Measurements from ENCODE around the gene PLS1. TPM values are rescaled to one million over a fixed set of nuclear protein-coding genes. Genes with fewer than 3 reads are reported as not detected.
A peak's percentile ranks its signal among the peaks of the same experiment; 100 is the strongest.

The PLS1 gene
- total and polyA plus RNA-seq, 2 of the 8 experiments (the other 6 are each of a cell fraction or from before 2014, with no cell fraction given), result 18.7 to 44.7 TPM

DNA sequence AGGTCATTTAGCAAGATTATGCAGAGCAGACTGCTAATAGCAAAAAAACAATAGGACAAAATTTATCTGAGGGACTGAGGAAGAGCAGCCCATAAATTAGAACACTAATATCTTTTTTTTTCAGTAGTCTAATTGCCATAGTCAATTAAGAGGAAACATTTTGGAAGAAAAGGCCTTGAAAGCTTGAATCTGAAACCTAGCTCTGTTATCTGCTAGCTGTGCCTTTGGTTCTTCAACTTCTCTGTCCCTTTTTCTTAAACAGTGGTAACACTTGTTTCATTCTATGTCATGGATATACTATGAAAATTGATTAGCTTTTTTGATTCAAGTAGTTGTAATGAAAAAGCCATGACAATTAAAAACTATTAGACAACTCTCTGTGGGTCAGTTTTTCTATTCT, 19.4 kb upstream of the PLS1 start:
- no peak overlapping the region for H3K56ac ChIP-seq (replicated peaks; ENCODE audit: insufficient read length, low read depth, low read length)
- no peak overlapping the region; a peak in 1 of 4 replicates for H3K4me2 ChIP-seq (ENCODE audit: insufficient read depth in 1 of 2, low read depth in 2 of 2, low read length in 2 of 2)
- no peak overlapping the region for H3K18ac ChIP-seq (ENCODE audit: extremely low read depth, low read length)
- H4K8ac ChIP-seq (ENCODE audit: extremely low read depth, insufficient read depth, low read length), result no peak overlapping the region
- H3K79me1 ChIP-seq (ENCODE audit: low read depth, low read length), result no peaks in the 10 kb centered on the region; the same call in 1 of the 2 replicates
- ChIA-PET POLR2A (ENCODE audit: partially characterized antibody) (no interaction called here), CTCF (ENCODE audit: partially characterized antibody) (interaction anchor here (1.6 kb wide), 1 partner anchor 10 kb away, joined by 5 read pairs; no protein-coding TSS in a partner anchor)
- no peak overlapping the region for H3K9ac ChIP-seq (replicated peaks in 1 of 4; ENCODE audit: extremely low read depth in 1 of 4, low read depth in 3 of 4, low read length in 3 of 4)
- H2BK20ac ChIP-seq (ENCODE audit: low read length), result no peak overlapping the region
- H2BK120ac ChIP-seq (replicated peaks; ENCODE audit: low read depth, low read length), result no peak overlapping the region
- no peaks in the 10 kb centered on the region for H3K36me3 ChIP-seq (ENCODE audit: control insufficient read depth in 2 of 4, insufficient read depth in 4 of 4, low read length in 3 of 4)
- DNase-seq (ENCODE audit: low read depth in 1 of 2, low spot score in 2 of 2) (no peak), FAIRE-seq (no peak)
- peak overlapping the region in 1 of 4 experiments; percentile 95; a peak in 1 of 8 replicates for H3K4me3 ChIP-seq (ENCODE audit: extremely low read depth in 1 of 4, insufficient read depth in 2 of 4, low read depth in 3 of 4, low read length in 4 of 4)
- H2BK15ac ChIP-seq (ENCODE audit: low read length), result no peak overlapping the region
- no peak overlapping the region for H2BK5ac ChIP-seq (ENCODE audit: low read depth, low read length)
- H3K23ac ChIP-seq (ENCODE audit: insufficient read length), result no peak overlapping the region
- H3K14ac ChIP-seq (ENCODE audit: insufficient read length), result no peak overlapping the region
- no peak overlapping the region for H4K5ac ChIP-seq (ENCODE audit: insufficient read length, low read depth, low read length)
- H3K23me2 ChIP-seq (ENCODE audit: low read depth, low read length), result peaks cover 6% of the 10 kb centered on the region; the same call in 1 of the 2 replicates
- peaks cover 0 to 5% (median 1%) of the 10 kb centered on the region in 4 experiments; a peak in 4 of 7 replicates for H3K4me1 ChIP-seq (replicated peaks in 1 of 4; ENCODE audit: control insufficient read depth in 3 of 4, insufficient read depth in 4 of 4, low read length in 3 of 4)
- no peak overlapping the region for H3K27ac ChIP-seq (ENCODE audit: low read depth, low read length)
- no peak for TF ChIP-seq ZNF274 (IDR thresholded peaks at IDR 0.05; ENCODE audit: borderline replicate concordance, extremely low read depth, low read length)
- no peak for TF ChIP-seq SUZ12 (IDR thresholded peaks at IDR 0.05; ENCODE audit: low read length)
- no peak for TF ChIP-seq KDM4A (IDR thresholded peaks at IDR 0.05; ENCODE audit: low read depth, low read length, severe bottlenecking)
- TF ChIP-seq MAFK (IDR thresholded peaks at IDR 0.05; ENCODE audit: low read depth, low read length), result no peak
- TF ChIP-seq CEBPB (IDR thresholded peaks at IDR 0.05; ENCODE audit: low read depth, low read length), result no peak
- TF ChIP-seq POLR2A (IDR thresholded peaks at IDR 0.05; ENCODE audit: control extremely low read depth in 1 of 2, low read depth in 2 of 2, low read length in 2 of 2), result no peak
- TF ChIP-seq RNF2 (IDR thresholded peaks at IDR 0.05; ENCODE audit: borderline replicate concordance, low read depth, low read length, missing control alignments, poor library complexity, severe bottlenecking), result no peak
- TF ChIP-seq, protein P1, sequence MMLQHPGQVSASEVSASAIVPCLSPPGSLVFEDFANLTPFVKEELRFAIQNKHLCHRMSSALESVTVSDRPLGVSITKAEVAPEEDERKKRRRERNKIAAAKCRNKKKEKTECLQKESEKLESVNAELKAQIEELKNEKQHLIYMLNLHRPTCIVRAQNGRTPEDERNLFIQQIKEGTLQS (IDR thresholded peaks at IDR 0.05; ENCODE audit: insufficient read depth, low read depth, low read length), result no peak
- TF ChIP-seq, protein P2, sequence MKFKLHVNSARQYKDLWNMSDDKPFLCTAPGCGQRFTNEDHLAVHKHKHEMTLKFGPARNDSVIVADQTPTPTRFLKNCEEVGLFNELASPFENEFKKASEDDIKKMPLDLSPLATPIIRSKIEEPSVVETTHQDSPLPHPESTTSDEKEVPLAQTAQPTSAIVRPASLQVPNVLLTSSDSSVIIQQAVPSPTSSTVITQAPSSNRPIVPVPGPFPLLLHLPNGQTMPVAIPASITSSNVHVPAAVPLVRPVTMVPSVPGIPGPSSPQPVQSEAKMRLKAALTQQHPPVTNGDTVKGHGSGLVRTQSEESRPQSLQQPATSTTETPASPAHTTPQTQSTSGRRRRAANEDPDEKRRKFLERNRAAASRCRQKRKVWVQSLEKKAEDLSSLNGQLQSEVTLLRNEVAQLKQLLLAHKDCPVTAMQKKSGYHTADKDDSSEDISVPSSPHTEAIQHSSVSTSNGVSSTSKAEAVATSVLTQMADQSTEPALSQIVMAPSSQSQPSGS (IDR thresholded peaks at IDR 0.05; ENCODE audit: low read length), result no peak
- TF ChIP-seq ASH2L (IDR thresholded peaks at IDR 0.05; ENCODE audit: low read length), result no peak
- TF ChIP-seq CBX8 (IDR thresholded peaks at IDR 0.05; ENCODE audit: borderline replicate concordance, low read depth, low read length), result no peak
- no peak for TF ChIP-seq YY1 (IDR thresholded peaks at IDR 0.05; ENCODE audit: low read depth, low read length)
- TF ChIP-seq SP2 (IDR thresholded peaks at IDR 0.05; ENCODE audit: low read length), result no peak
- H4K91ac ChIP-seq (replicated peaks; ENCODE audit: insufficient read length, low read length), result no peak overlapping the region
- peaks cover 0 to 49% of the 10 kb centered on the region in 2 experiments; a peak in 2 of 4 replicates for H3K79me2 ChIP-seq (ENCODE audit: control insufficient read depth in 1 of 2, insufficient read depth in 2 of 2, low read length in 2 of 2)
- no peaks in the 10 kb centered on the region for H3K27me3 ChIP-seq (replicated peaks in 1 of 4; ENCODE audit: control insufficient read depth in 3 of 4, extremely low read depth in 1 of 4, insufficient read depth in 3 of 4, low read length in 3 of 4)
- H3K4ac ChIP-seq (replicated peaks; ENCODE audit: insufficient read length, low read depth, low read length), result no peak overlapping the region
- no peak overlapping the region for H2AFZ ChIP-seq (ENCODE audit: low read length)
- no peaks in the 10 kb centered on the region for H4K20me1 ChIP-seq (replicated peaks in 1 of 2; ENCODE audit: control insufficient read depth in 1 of 2, insufficient read depth in 2 of 2, low read length in 2 of 2)
- no peak overlapping the region for H2BK12ac ChIP-seq (ENCODE audit: low read depth, low read length)
- H2AK5ac ChIP-seq (ENCODE audit: low read depth, low read length), result no peak overlapping the region
- no peaks in the 10 kb centered on the region for H3K9me3 ChIP-seq (ENCODE audit: insufficient read depth in 2 of 2, low read depth in 1 of 2, low read length in 1 of 2)
